ENCODE results near the gene FOXJ1.

The FOXJ1 gene

GRCh38 chr17:76134911-76135809 is 5.9 kb downstream of the FOXJ1 start:
- Histone ChIP-seq H3K27me3 (ENCODE audit: control insufficient read depth in 2 of 2, insufficient read depth in 2 of 2, low read length in 2 of 2) (peaks cover 9 to 10% of the 10 kb centered on the region in 2 donors), H3K9ac (ENCODE audit: low read depth in 1 of 2, low read length in 2 of 2) (no peak overlapping the region), H3K9me3 (ENCODE audit: control insufficient read depth in 2 of 2, low read length in 2 of 2) (no peaks in the 10 kb centered on the region), H3K4me3 (ENCODE audit: low read length in 2 of 2) (no peak overlapping the region), H3K36me3 (ENCODE audit: control insufficient read depth in 2 of 2, insufficient read depth in 2 of 2, low read length in 2 of 2) (no peaks in the 10 kb centered on the region), H3K4me1 (ENCODE audit: control insufficient read depth in 2 of 2, insufficient read depth in 2 of 2, low read length in 2 of 2) (peaks cover 5 to 10% of the 10 kb centered on the region in 2 donors), H3K27ac (ENCODE audit: low read depth in 2 of 2, low read length in 2 of 2) (no peak overlapping the region)

- no peaks in the 10 kb centered on the region for H3K9me3 ChIP-seq (ENCODE audit: control insufficient read depth in 2 of 2, low read length in 2 of 2)
- no peaks in the 10 kb centered on the region for H3K36me3 ChIP-seq (ENCODE audit: control insufficient read depth in 2 of 2, insufficient read depth in 2 of 2, low read length in 2 of 2)
- peaks cover 0 to 5% of the 10 kb centered on the region in 2 donors for H3K4me1 ChIP-seq (ENCODE audit: control insufficient read depth in 2 of 2, insufficient read depth in 2 of 2, low read length in 2 of 2)
- no peak overlapping the region for H3K27ac ChIP-seq (ENCODE audit: low read depth in 2 of 2, low read length in 2 of 2)
- H3K4me3 ChIP-seq (ENCODE audit: low read length in 2 of 2), result no peak overlapping the region
- H3K27me3 ChIP-seq (ENCODE audit: control insufficient read depth in 2 of 2, insufficient read depth in 2 of 2, low read length in 2 of 2), result no peaks in the 10 kb centered on the region
- no peak overlapping the region for H3K9ac ChIP-seq (ENCODE audit: low read depth in 1 of 2, low read length in 2 of 2)
These were observed 8.3 kb downstream of the FOXJ1 start for GRCh38 chr17:76132574-76133338.

- Histone ChIP-seq H3K9me3 (ENCODE audit: control insufficient read depth in 2 of 2, low read length in 2 of 2) (no peaks in the 10 kb centered on the region), H3K36me3 (ENCODE audit: control insufficient read depth in 2 of 2, insufficient read depth in 2 of 2, low read length in 2 of 2) (no peaks in the 10 kb centered on the region), H3K27me3 (ENCODE audit: control insufficient read depth in 2 of 2, insufficient read depth in 2 of 2, low read length in 2 of 2) (no peaks in the 10 kb centered on the region), H3K27ac (ENCODE audit: low read depth in 2 of 2, low read length in 2 of 2) (no peak overlapping the region), H3K9ac (ENCODE audit: low read depth in 1 of 2, low read length in 2 of 2) (no peak overlapping the region), H3K4me3 (ENCODE audit: low read length in 2 of 2) (no peak overlapping the region), H3K4me1 (ENCODE audit: control insufficient read depth in 2 of 2, insufficient read depth in 2 of 2, low read length in 2 of 2) (peaks cover 0 to 5% of the 10 kb centered on the region in 2 donors)
These were observed 9.1 kb downstream of the FOXJ1 start for GRCh38 chr17:76131692-76132573.

- H3K9me3 ChIP-seq (ENCODE audit: control insufficient read depth in 2 of 2, low read length in 2 of 2), result no peaks in the 10 kb centered on the region
- no peak overlapping the region for H3K27ac ChIP-seq (ENCODE audit: low read depth in 2 of 2, low read length in 2 of 2)
- peaks cover 0 to 5% of the 10 kb centered on the region in 2 donors for H3K4me1 ChIP-seq (ENCODE audit: control insufficient read depth in 2 of 2, insufficient read depth in 2 of 2, low read length in 2 of 2)
- no peaks in the 10 kb centered on the region for H3K27me3 ChIP-seq (ENCODE audit: control insufficient read depth in 2 of 2, insufficient read depth in 2 of 2, low read length in 2 of 2)
- no peaks in the 10 kb centered on the region for H3K36me3 ChIP-seq (ENCODE audit: control insufficient read depth in 2 of 2, insufficient read depth in 2 of 2, low read length in 2 of 2)
- no peak overlapping the region for H3K4me3 ChIP-seq (ENCODE audit: low read length in 2 of 2)
- H3K9ac ChIP-seq (ENCODE audit: low read depth in 1 of 2, low read length in 2 of 2), result no peak overlapping the region
These were observed 9.9 kb downstream of the FOXJ1 start for GRCh38 chr17:76131051-76131691.

GRCh38 chr17:76130473-76130872 is 10.6 kb downstream of the FOXJ1 start:
- peaks cover 0 to 5% of the 10 kb centered on the region in 2 donors for H3K4me1 ChIP-seq (ENCODE audit: control insufficient read depth in 2 of 2, insufficient read depth in 2 of 2, low read length in 2 of 2)
- no peaks in the 10 kb centered on the region for H3K27me3 ChIP-seq (ENCODE audit: control insufficient read depth in 2 of 2, insufficient read depth in 2 of 2, low read length in 2 of 2)
- no peaks in the 10 kb centered on the region for H3K36me3 ChIP-seq (ENCODE audit: control insufficient read depth in 2 of 2, insufficient read depth in 2 of 2, low read length in 2 of 2)
- H3K4me3 ChIP-seq (ENCODE audit: low read length in 2 of 2), result no peak overlapping the region
- no peaks in the 10 kb centered on the region for H3K9me3 ChIP-seq (ENCODE audit: control insufficient read depth in 2 of 2, low read length in 2 of 2)
- H3K9ac ChIP-seq (ENCODE audit: low read depth in 1 of 2, low read length in 2 of 2), result no peak overlapping the region
- no peak overlapping the region for H3K27ac ChIP-seq (ENCODE audit: low read depth in 2 of 2, low read length in 2 of 2)

- no peak overlapping the region for H3K4me3 ChIP-seq (ENCODE audit: low read length in 2 of 2)
- no peaks in the 10 kb centered on the region for H3K36me3 ChIP-seq (ENCODE audit: control insufficient read depth in 2 of 2, insufficient read depth in 2 of 2, low read length in 2 of 2)
- H3K4me1 ChIP-seq (ENCODE audit: control insufficient read depth in 2 of 2, insufficient read depth in 2 of 2, low read length in 2 of 2), result peaks cover 2 to 3% of the 10 kb centered on the region in 2 donors
- no peak overlapping the region for H3K27ac ChIP-seq (ENCODE audit: low read depth in 2 of 2, low read length in 2 of 2)
- H3K9me3 ChIP-seq (ENCODE audit: control insufficient read depth in 2 of 2, low read length in 2 of 2), result no peaks in the 10 kb centered on the region
- H3K9ac ChIP-seq (ENCODE audit: low read depth in 1 of 2, low read length in 2 of 2), result no peak overlapping the region
- H3K27me3 ChIP-seq (ENCODE audit: control insufficient read depth in 2 of 2, insufficient read depth in 2 of 2, low read length in 2 of 2), result no peaks in the 10 kb centered on the region
These were observed 15.1 kb downstream of the FOXJ1 start for GRCh38 chr17:76125922-76126321.

- Histone ChIP-seq H3K9ac (ENCODE audit: low read depth in 1 of 2, low read length in 2 of 2) (no peak overlapping the region), H3K36me3 (ENCODE audit: control insufficient read depth in 2 of 2, insufficient read depth in 2 of 2, low read length in 2 of 2) (no peaks in the 10 kb centered on the region), H3K4me1 (ENCODE audit: control insufficient read depth in 2 of 2, insufficient read depth in 2 of 2, low read length in 2 of 2) (peaks cover 2 to 3% of the 10 kb centered on the region in 2 donors), H3K9me3 (ENCODE audit: control insufficient read depth in 2 of 2, low read length in 2 of 2) (no peaks in the 10 kb centered on the region), H3K4me3 (ENCODE audit: low read length in 2 of 2) (no peak overlapping the region), H3K27ac (ENCODE audit: low read depth in 2 of 2, low read length in 2 of 2) (no peak overlapping the region), H3K27me3 (ENCODE audit: control insufficient read depth in 2 of 2, insufficient read depth in 2 of 2, low read length in 2 of 2) (no peaks in the 10 kb centered on the region)
These were observed 15.7 kb downstream of the FOXJ1 start for GRCh38 chr17:76125391-76125675.

- Histone ChIP-seq H3K36me3 (ENCODE audit: control insufficient read depth in 2 of 2, insufficient read depth in 2 of 2, low read length in 2 of 2) (no peaks in the 10 kb centered on the region), H3K9me3 (ENCODE audit: control insufficient read depth in 2 of 2, low read length in 2 of 2) (no peaks in the 10 kb centered on the region), H3K27me3 (ENCODE audit: control insufficient read depth in 2 of 2, insufficient read depth in 2 of 2, low read length in 2 of 2) (no peaks in the 10 kb centered on the region), H3K9ac (ENCODE audit: low read depth in 1 of 2, low read length in 2 of 2) (no peak overlapping the region), H3K4me1 (ENCODE audit: control insufficient read depth in 2 of 2, insufficient read depth in 2 of 2, low read length in 2 of 2) (peaks cover 2 to 3% of the 10 kb centered on the region in 2 donors), H3K4me3 (ENCODE audit: low read length in 2 of 2) (no peak overlapping the region), H3K27ac (ENCODE audit: low read depth in 2 of 2, low read length in 2 of 2) (no peak overlapping the region)
These were observed 16.3 kb downstream of the FOXJ1 start for GRCh38 chr17:76124582-76125390.

Measured in mucosa of rectum (tissue), 2 donors.